ENCODE results near the gene CD300E. TPM values are rescaled to one million over a fixed set of nuclear protein-coding genes. Genes with fewer than 3 reads are reported as not detected.
A peak's percentile ranks its signal among the peaks of the same experiment; 100 is the strongest.

CD300E gene
- polyA plus RNA-seq, 1 donor (not counting 4 experiments of a cell fraction or from before 2014, with no cell fraction given): not detected

DNA sequence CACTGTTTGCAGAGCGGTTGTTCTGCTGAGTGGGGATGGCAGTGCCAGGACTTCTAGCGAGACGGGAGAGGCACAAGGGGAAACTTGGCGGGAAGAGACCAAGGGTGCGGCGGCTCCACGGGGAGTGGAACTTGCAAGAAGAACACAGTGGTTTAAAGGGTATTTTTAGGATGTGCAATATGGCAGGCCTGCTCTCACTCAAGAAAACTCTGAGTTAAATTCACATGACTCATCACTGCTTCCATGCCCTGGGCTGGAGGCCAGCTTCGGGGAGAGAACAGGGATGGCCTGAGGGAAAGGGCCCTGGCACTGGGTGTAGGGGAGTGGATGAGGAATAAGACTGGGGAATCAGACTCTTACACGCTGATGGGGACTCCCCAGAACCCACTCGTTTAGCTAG is 18.2 kb downstream of the CD300E start:
- peaks cover 3% of the 10 kb centered on the region for H3K27me3 ChIP-seq (ENCODE audit: control insufficient read depth, extremely low read depth, insufficient read depth, low read length)
- peak overlapping the region; percentile 69 for H2AFZ ChIP-seq (ENCODE audit: control insufficient read depth, low read length)
- no peaks in the 10 kb centered on the region for H3K9me3 ChIP-seq (ENCODE audit: control insufficient read depth, low read depth, low read length)
- dilution Hi-C loops (cut with MboI; ENCODE audit: extremely low pct_ligation_motif_present, low sequenced_read_pairs): no loop called here
- FAIRE-seq (peak; percentile 73), DNase-seq (ENCODE audit: low read depth, low spot score) (peak; percentile 48)
- H3K4me1 ChIP-seq (ENCODE audit: control insufficient read depth, extremely low read depth, insufficient read depth, low read length): peaks cover 15% of the 10 kb centered on the region
- no peak overlapping the region for H3K9ac ChIP-seq (ENCODE audit: control insufficient read depth, extremely low read depth, insufficient read depth, low read length)
- H3K36me3 ChIP-seq (ENCODE audit: control insufficient read depth in 2 of 2, extremely low read depth in 1 of 2, insufficient read depth in 2 of 2, low read length in 2 of 2): no peaks in the 10 kb centered on the region
- H3K27ac ChIP-seq (ENCODE audit: control insufficient read depth, insufficient read depth, low read length): peak overlapping the region; percentile 44
- H3K4me2 ChIP-seq (ENCODE audit: control insufficient read depth, extremely low read depth, insufficient read depth, low read depth, low read length): peak overlapping the region; percentile 74
- H3K4me3 ChIP-seq (ENCODE audit: control insufficient read depth in 2 of 3, extremely low read depth in 1 of 3, insufficient read depth in 2 of 3, low read depth in 1 of 3, low read length in 3 of 3): peak overlapping the region in 1 of 3 experiments; percentile 4
- no peaks in the 10 kb centered on the region for H3K79me2 ChIP-seq (ENCODE audit: control insufficient read depth, insufficient read depth, low read length)
- no peaks in the 10 kb centered on the region for H4K20me1 ChIP-seq (ENCODE audit: control insufficient read depth, extremely low read depth, insufficient read depth, low read length)
- TF ChIP-seq, protein P1, sequence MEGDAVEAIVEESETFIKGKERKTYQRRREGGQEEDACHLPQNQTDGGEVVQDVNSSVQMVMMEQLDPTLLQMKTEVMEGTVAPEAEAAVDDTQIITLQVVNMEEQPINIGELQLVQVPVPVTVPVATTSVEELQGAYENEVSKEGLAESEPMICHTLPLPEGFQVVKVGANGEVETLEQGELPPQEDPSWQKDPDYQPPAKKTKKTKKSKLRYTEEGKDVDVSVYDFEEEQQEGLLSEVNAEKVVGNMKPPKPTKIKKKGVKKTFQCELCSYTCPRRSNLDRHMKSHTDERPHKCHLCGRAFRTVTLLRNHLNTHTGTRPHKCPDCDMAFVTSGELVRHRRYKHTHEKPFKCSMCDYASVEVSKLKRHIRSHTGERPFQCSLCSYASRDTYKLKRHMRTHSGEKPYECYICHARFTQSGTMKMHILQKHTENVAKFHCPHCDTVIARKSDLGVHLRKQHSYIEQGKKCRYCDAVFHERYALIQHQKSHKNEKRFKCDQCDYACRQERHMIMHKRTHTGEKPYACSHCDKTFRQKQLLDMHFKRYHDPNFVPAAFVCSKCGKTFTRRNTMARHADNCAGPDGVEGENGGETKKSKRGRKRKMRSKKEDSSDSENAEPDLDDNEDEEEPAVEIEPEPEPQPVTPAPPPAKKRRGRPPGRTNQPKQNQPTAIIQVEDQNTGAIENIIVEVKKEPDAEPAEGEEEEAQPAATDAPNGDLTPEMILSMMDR (optimal IDR thresholded peaks at IDR 0.05 in 1 of 3, IDR thresholded peaks at IDR 0.05 in 1 of 3, conservative IDR thresholded peaks at IDR 0.05 in 1 of 3; ENCODE audit: extremely low read depth in 1 of 3, insufficient read depth in 2 of 3, low read length in 3 of 3): no peak
- TF ChIP-seq EZH2 (IDR thresholded peaks at IDR 0.05; ENCODE audit: low read length): no peak
- H3K9me1 ChIP-seq (ENCODE audit: control insufficient read depth, extremely low read depth, insufficient read depth, low read length): no peaks in the 10 kb centered on the region

DNA sequence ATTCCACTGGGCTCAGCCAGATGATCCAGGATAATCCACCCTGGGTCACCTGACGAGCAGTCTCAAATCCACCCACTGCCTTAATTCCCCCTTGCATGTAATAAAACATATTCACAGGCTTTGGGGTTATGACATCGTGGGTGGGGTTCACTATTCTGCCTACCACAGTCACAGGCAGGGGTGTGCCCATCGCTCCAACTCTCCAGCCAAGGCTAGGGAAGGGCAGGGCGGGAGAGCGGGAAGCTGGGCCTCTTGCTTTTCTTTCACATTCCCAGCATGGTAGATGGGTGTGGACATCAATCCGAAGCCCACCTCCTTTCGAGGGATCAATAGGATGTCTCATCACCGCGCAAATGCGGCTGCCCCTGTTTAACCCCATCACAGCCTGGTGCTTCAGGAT is 18.8 kb downstream of the CD300E start:
- Histone ChIP-seq H3K9me3 (ENCODE audit: control insufficient read depth, low read depth, low read length) (no peaks in the 10 kb centered on the region), H3K4me2 (ENCODE audit: control insufficient read depth, extremely low read depth, insufficient read depth, low read depth, low read length) (peak overlapping the region; percentile 74), H4K20me1 (ENCODE audit: control insufficient read depth, extremely low read depth, insufficient read depth, low read length) (no peaks in the 10 kb centered on the region), H3K36me3 (ENCODE audit: control insufficient read depth in 2 of 2, extremely low read depth in 1 of 2, insufficient read depth in 2 of 2, low read length in 2 of 2) (no peaks in the 10 kb centered on the region), H3K27me3 (ENCODE audit: control insufficient read depth, extremely low read depth, insufficient read depth, low read length) (no peaks in the 10 kb centered on the region), H3K4me3 (ENCODE audit: control insufficient read depth in 2 of 3, extremely low read depth in 1 of 3, insufficient read depth in 2 of 3, low read depth in 1 of 3, low read length in 3 of 3) (peak overlapping the region in 1 of 3 experiments; percentile 4), H2AFZ (ENCODE audit: control insufficient read depth, low read length) (no peak overlapping the region), H3K27ac (ENCODE audit: control insufficient read depth, insufficient read depth, low read length) (peak overlapping the region; percentile 44), H3K9ac (ENCODE audit: control insufficient read depth, extremely low read depth, insufficient read depth, low read length) (no peak overlapping the region), H3K9me1 (ENCODE audit: control insufficient read depth, extremely low read depth, insufficient read depth, low read length) (no peaks in the 10 kb centered on the region), H3K4me1 (ENCODE audit: control insufficient read depth, extremely low read depth, insufficient read depth, low read length) (peaks cover 16% of the 10 kb centered on the region), H3K79me2 (ENCODE audit: control insufficient read depth, insufficient read depth, low read length) (no peaks in the 10 kb centered on the region)
- dilution Hi-C loops (cut with MboI; ENCODE audit: extremely low pct_ligation_motif_present, low sequenced_read_pairs): no loop called here
- TF ChIP-seq EZH2 (IDR thresholded peaks at IDR 0.05; ENCODE audit: low read length): no peak
- TF ChIP-seq, protein P1 (optimal IDR thresholded peaks at IDR 0.05 in 1 of 3, IDR thresholded peaks at IDR 0.05 in 1 of 3, conservative IDR thresholded peaks at IDR 0.05 in 1 of 3; ENCODE audit: extremely low read depth in 1 of 3, insufficient read depth in 2 of 3, low read length in 3 of 3): no peak
- no peak for DNase-seq (ENCODE audit: low read depth, low spot score)
- FAIRE-seq: no peak

All from keratinocyte (primary cell).